SK-N-SH treated with all-trans-retinoic acid at 6 μM for 48 hours (cell line): Measurements from ENCODE around the gene AUTS2.

Source experiments
- ATAC-seq: fragments of 200-7000 bp; cut with Tn5 transposase; 3 replicates; pipeline ENCODE4 v1.9.1; 2020; ENCODE audit warnings: mild to moderate bottlenecking, moderate library complexity
- ARNTL ChIP-seq: fragments of 450-650 bp; formaldehyde crosslinking; IDR thresholded peaks from 2 replicates; pipeline ENCODE4 v1.5.0; 2020; ENCODE audit warnings: low read depth, mild to moderate bottlenecking, moderate library complexity, borderline replicate concordance
- BACH2 ChIP-seq: fragments of 250-450 bp; sonication (Bioruptor Pico); IDR thresholded peaks from 2 replicates; pipeline ENCODE4 v1.9.0; 2021; ENCODE audit warnings: mild to moderate bottlenecking, borderline replicate concordance
- CREB5 ChIP-seq: fragments of 250-450 bp; sonication (Bioruptor Pico); IDR thresholded peaks from 2 replicates; pipeline ENCODE4 v1.5.1; 2020; ENCODE audit warnings: low read depth, mild to moderate bottlenecking, moderate library complexity
- CSRNP3 ChIP-seq: fragments of 250-450 bp; sonication (Bioruptor Pico); IDR thresholded peaks from 2 replicates; pipeline ENCODE4 v1.5.1; 2021; ENCODE audit warnings: mild to moderate bottlenecking, moderate library complexity
- ESRRG ChIP-seq: fragments of 250-450 bp; sonication (Bioruptor Pico); IDR thresholded peaks from 2 replicates; pipeline ENCODE4 v1.6.1; 2021; ENCODE audit warnings: mild to moderate bottlenecking
- GLIS3 ChIP-seq: fragments of 250-450 bp; sonication (Bioruptor Pico); IDR thresholded peaks from 2 replicates; pipeline ENCODE4 v1.5.0; 2020; ENCODE audit warnings: mild to moderate bottlenecking, moderate library complexity
- ISL1 ChIP-seq: fragments of 250-450 bp; sonication (Bioruptor Pico); IDR thresholded peaks from 2 replicates; pipeline ENCODE4 v2.1.2; 2022; ENCODE audit warnings: mild to moderate bottlenecking, moderate library complexity
- PATZ1 ChIP-seq: fragments of 250-450 bp; sonication (Bioruptor Pico); IDR thresholded peaks from 2 replicates; pipeline ENCODE4 v1.8.0; 2020; ENCODE audit warnings: mild to moderate bottlenecking, moderate library complexity, borderline replicate concordance
- PPARA ChIP-seq: fragments of 250-450 bp; sonication (Bioruptor Pico); IDR thresholded peaks from 2 replicates; pipeline ENCODE4 v1.5.0; 2020; ENCODE audit warnings: mild to moderate bottlenecking, borderline replicate concordance
- RARB ChIP-seq: fragments of 250-450 bp; sonication (Bioruptor Pico); IDR thresholded peaks from 2 replicates; pipeline ENCODE4 v1.8.0; 2021; ENCODE audit warnings: mild to moderate bottlenecking, moderate library complexity
- SNAI2 ChIP-seq: fragments of 250-450 bp; sonication (Bioruptor Pico); IDR thresholded peaks from 2 replicates; pipeline ENCODE4 v1.5.0; 2020; ENCODE audit warnings: mild to moderate bottlenecking, moderate library complexity
- TCF4 ChIP-seq: fragments of 250-450 bp; sonication (Bioruptor Pico); IDR thresholded peaks from 2 replicates; pipeline ENCODE4 v1.8.0; 2021; ENCODE audit warnings: mild to moderate bottlenecking, moderate library complexity, borderline replicate concordance
- TOX ChIP-seq: fragments of 250-450 bp; sonication (Bioruptor Pico); IDR thresholded peaks from 2 replicates; pipeline ENCODE4 v1.8.0; 2021; ENCODE audit warnings: mild to moderate bottlenecking, moderate library complexity, borderline replicate concordance
- TSHZ2 ChIP-seq: fragments of 250-450 bp; sonication (Bioruptor Pico); IDR thresholded peaks from 2 replicates; pipeline ENCODE4 v1.5.0; 2020; ENCODE audit warnings: mild to moderate bottlenecking, moderate library complexity
- ZC3H10 ChIP-seq: fragments of 250-450 bp; sonication (Bioruptor Pico); IDR thresholded peaks from 2 replicates; pipeline ENCODE4 v1.5.1; 2021; ENCODE audit warnings: mild to moderate bottlenecking, moderate library complexity
- ZFP3 ChIP-seq: fragments of 250-450 bp; sonication (Bioruptor Pico); IDR thresholded peaks from 2 replicates; pipeline ENCODE4 v1.5.0; 2020; ENCODE audit warnings: mild to moderate bottlenecking, moderate library complexity
- ZFP30 ChIP-seq: fragments of 450-650 bp; formaldehyde crosslinking; IDR thresholded peaks from 2 replicates; pipeline ENCODE4 v1.5.0; 2022; ENCODE audit warnings: mild to moderate bottlenecking, moderate library complexity
- ZNF565 ChIP-seq: fragments of 450-650 bp; formaldehyde crosslinking; conservative IDR thresholded peaks from 2 replicates; pipeline ENCODE4 v1.5.0; 2020; ENCODE audit warnings: low read depth, mild to moderate bottlenecking, moderate library complexity
- ZNF70 ChIP-seq: fragments of 450-650 bp; formaldehyde crosslinking; IDR thresholded peaks from 2 replicates; pipeline ENCODE4 v1.5.0; 2020; ENCODE audit warnings: mild to moderate bottlenecking, moderate library complexity
- ZNF8 ChIP-seq: fragments of 450-650 bp; formaldehyde crosslinking; IDR thresholded peaks from 2 replicates; pipeline ENCODE4 v1.5.0; 2020; ENCODE audit warnings: mild to moderate bottlenecking, moderate library complexity

Gene AUTS2

GRCh38 chr7:70684173-70684572 lies 1085.9 kb downstream of the AUTS2 start:
- no peak for ATAC-seq
- TF ChIP-seq SNAI2 (CRISPR knock-in tag) (no peak), ZFP3 (CRISPR knock-in tag) (no peak), PPARA (no peak), ZNF565 (no peak), PATZ1 (CRISPR knock-in tag) (no peak)

- no peak for ATAC-seq
- TF ChIP-seq ZC3H10 (no peak), TSHZ2 (no peak)
Measured at GRCh38 chr7:70693321-70693685, 1095.0 kb downstream of the AUTS2 start.

- peak; percentile 74 for ATAC-seq
- TF ChIP-seq CREB5 (CRISPR knock-in tag) (no peak), PATZ1 (CRISPR knock-in tag) (0 out of 2 replicates have a peak, but pooled peaks have one; percentile 59)
Measured at GRCh38 chr7:70693686-70694433, 1095.6 kb downstream of the AUTS2 start.

GRCh38 chr7:70694434-70694970 lies 1096.2 kb downstream of the AUTS2 start:
- TF ChIP-seq ZFP3 (CRISPR knock-in tag) (no peak), ZNF70 (CRISPR knock-in tag) (no peak), PPARA (no peak), ZC3H10 (no peak), TSHZ2 (no peak), GLIS3 (CRISPR knock-in tag) (no peak), TCF4 (CRISPR knock-in tag) (no peak), ARNTL (CRISPR knock-in tag) (no peak), RARB (CRISPR knock-in tag) (no peak), ISL1 (CRISPR knock-in tag) (no peak), CSRNP3 (no peak), ZNF8 (CRISPR knock-in tag) (no peak), ESRRG (CRISPR knock-in tag) (no peak), BACH2 (CRISPR knock-in tag) (no peak), ZFP30 (CRISPR knock-in tag) (no peak), ZNF565 (no peak), TOX (CRISPR knock-in tag) (no peak)
- ATAC-seq, result peak; percentile 14
